ENCODE data around the gene MPO.

Gene MPO

GRCh38 chr17:58262149-58262548, 18.6 kb downstream of the MPO start:
- DNase-seq = no peak

GRCh38 chr17:58254803-58255202, 25.9 kb downstream of the MPO start:
- no peak for DNase-seq

GRCh38 chr17:58253082-58253481, 27.7 kb downstream of the MPO start:
- DNase-seq = no peak

GRCh38 chr17:58252141-58252540, 28.6 kb downstream of the MPO start:
- no peak for DNase-seq

GRCh38 chr17:58250344-58251011, 30.3 kb downstream of the MPO start:
- no peak for DNase-seq

GRCh38 chr17:58249270-58250133, 31.2 kb downstream of the MPO start:
- peak; percentile 49 for DNase-seq

GRCh38 chr17:58248955-58249269, 31.8 kb downstream of the MPO start:
- no peak for DNase-seq

- DNase-seq = no peak
Measured at GRCh38 chr17:58247511-58248363, 33.0 kb downstream of the MPO start.

GRCh38 chr17:58246781-58247180, 34.0 kb downstream of the MPO start:
- no peak for DNase-seq

GRCh38 chr17:58246104-58246740, 34.5 kb downstream of the MPO start:
- DNase-seq = no peak

GRCh38 chr17:58245428-58246103, 35.2 kb downstream of the MPO start:
- DNase-seq = no peak

GRCh38 chr17:58244963-58245362, 35.8 kb downstream of the MPO start:
- no peak for DNase-seq

GRCh38 chr17:58242171-58242784, 38.5 kb downstream of the MPO start:
- DNase-seq = peak; percentile 18

- no peak for DNase-seq
Measured at GRCh38 chr17:58239987-58240386, 40.7 kb downstream of the MPO start.

- DNase-seq = no peak
Measured at GRCh38 chr17:58238147-58238634, 42.5 kb downstream of the MPO start, which contains the start of gene LPO. Gene LPO, plus strand, starts transcription at chr17:58238584. Its CDS starts 4,396 bp downstream, at chr17:58242980.

- DNase-seq = no peak
Measured at GRCh38 chr17:58236394-58236793, 44.3 kb downstream of the MPO start.

- DNase-seq = no peak
Measured at GRCh38 chr17:58235821-58236220, 44.9 kb downstream of the MPO start.

GRCh38 chr17:58234512-58234911, 46.2 kb downstream of the MPO start:
- DNase-seq = no peak

- no peak for DNase-seq
Measured at GRCh38 chr17:58233543-58233942, 47.2 kb downstream of the MPO start.

GRCh38 chr17:58232707-58233156, 48.0 kb downstream of the MPO start:
- no peak for DNase-seq

- no peak for DNase-seq
Measured at GRCh38 chr17:58231641-58232040, 49.1 kb downstream of the MPO start.

GRCh38 chr17:58229881-58230280, 50.9 kb downstream of the MPO start:
- DNase-seq = no peak
